ENCODE data around the gene ZNF775.

The ZNF775 gene

DNA sequence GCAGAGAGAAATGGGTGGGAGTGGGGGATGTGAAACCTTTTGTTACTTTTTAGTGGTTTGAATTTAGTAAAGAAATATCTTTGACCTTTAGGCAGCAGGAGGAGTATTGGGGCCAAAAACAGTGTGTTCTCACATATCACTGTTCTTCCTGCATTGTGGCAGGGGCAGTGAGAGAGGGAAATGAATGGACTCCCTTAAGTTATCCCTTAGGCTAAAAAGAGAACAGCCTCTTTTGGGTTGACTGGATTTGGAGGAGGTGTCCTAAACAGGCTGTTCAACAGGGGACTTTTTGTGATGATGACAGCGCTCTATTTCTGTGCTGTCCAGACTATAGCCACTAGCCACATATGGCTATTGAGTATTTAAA lies 22.3 kb downstream of the ZNF775 start:
- DNase-seq (ENCODE audit: low read depth) = no peak

- DNase-seq (ENCODE audit: low read depth) = no peak
These were observed 22.9 kb downstream of the ZNF775 start for GRCh38 chr7:150401861-150402631.

GRCh38 chr7:150402671-150403321 lies 23.7 kb downstream of the ZNF775 start:
- no peak for DNase-seq (ENCODE audit: low read depth)

- no peak for DNase-seq (ENCODE audit: low read depth)
These were observed 24.4 kb downstream of the ZNF775 start for GRCh38 chr7:150403376-150404171.

GRCh38 chr7:150404172-150404804 lies 25.2 kb downstream of the ZNF775 start:
- DNase-seq (ENCODE audit: low read depth) = no peak

DNA sequence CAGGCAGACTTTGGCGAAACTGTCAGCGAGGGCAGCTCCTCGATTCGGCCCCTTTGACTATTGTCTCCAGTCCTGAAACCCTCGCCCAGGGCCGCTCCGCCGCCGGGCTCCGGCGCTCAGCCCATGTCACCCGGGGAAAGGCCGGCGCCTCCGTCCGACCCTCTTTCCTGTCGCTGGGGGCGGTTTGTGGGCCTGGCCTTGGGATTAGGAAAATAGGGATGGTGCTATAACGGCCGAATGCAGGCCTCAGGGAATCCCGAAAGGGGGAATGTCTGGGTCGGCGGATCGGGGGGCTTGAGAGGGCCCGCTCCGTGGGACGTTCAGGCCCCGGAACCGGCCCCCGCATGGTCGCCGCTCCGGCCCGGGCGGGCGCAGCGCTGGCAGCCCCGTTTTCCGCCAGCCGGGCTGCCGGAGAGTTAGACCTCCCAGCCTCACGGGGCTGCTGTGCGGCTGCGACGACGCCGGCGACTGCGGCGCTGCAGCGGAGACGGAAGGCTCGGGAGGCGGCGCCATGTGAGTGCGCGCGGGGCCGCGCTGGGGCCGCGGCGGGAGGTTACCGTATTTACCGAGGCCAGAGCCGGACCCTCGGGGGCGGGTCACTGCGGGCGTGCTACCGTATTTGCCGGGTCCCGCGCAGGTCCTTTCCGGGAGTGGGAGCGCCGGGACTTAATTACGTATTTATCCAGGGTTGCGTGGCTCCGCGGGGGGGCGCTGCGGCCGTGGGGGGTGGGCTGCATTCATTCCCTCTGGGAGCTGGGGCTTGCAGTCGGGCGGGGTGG lies 25.9 kb downstream of the ZNF775 start:
- DNase-seq (ENCODE audit: low read depth) = no peak

DNA sequence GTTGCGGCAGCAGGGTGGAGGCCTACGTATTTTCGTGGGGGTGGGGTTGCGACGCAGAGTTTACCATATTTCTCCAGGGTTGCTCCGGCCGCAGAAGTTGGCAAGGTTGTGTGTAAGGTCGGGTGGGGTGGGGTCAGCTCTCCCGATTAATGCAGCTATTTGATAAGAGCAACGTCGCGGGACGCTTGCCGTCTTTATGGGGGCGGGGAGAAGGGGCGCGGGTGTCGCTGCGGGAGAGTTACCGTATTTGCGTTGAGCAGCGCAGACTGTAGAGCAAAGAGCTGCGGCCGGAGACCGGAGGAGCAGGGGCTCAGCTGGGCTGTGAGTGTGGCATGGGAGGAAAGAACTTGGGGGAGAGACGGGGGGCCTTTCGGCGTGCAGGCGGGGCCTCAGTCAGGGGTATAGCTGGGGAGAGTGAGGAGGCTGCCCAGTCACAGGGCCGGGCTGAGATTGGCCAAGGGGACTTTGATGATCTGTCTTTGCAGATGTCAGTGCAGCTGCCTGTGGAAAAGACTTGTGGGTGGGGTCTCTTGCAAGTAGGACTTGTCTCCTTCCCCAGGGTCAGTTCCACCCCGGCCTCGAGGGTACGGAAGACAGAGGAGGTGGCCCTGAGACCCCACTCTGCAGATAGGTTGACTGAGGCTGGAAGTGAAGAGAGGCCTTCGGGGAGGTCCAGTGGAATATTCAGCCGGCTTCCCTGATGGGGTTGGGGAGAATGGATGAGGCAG lies 26.6 kb downstream of the ZNF775 start:
- DNase-seq (ENCODE audit: low read depth) = no peak

DNA sequence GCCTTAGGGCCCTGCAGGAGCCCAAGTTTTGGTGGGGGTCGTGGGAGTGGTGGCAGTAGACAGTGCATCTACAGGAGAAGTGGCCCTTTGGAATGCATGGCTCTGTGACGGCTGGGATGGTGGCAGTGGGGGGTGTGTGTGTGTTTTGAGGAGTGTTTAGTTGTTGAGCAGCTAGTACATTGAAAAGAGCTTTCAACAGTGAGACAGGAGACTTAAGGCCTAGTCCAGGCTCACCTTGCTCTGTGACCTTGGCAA lies 27.1 kb downstream of the ZNF775 start:
- DNase-seq (ENCODE audit: low read depth) = no peak

GRCh38 chr7:150406567-150407421 lies 27.7 kb downstream of the ZNF775 start:
- DNase-seq (ENCODE audit: low read depth) = no peak

DNA sequence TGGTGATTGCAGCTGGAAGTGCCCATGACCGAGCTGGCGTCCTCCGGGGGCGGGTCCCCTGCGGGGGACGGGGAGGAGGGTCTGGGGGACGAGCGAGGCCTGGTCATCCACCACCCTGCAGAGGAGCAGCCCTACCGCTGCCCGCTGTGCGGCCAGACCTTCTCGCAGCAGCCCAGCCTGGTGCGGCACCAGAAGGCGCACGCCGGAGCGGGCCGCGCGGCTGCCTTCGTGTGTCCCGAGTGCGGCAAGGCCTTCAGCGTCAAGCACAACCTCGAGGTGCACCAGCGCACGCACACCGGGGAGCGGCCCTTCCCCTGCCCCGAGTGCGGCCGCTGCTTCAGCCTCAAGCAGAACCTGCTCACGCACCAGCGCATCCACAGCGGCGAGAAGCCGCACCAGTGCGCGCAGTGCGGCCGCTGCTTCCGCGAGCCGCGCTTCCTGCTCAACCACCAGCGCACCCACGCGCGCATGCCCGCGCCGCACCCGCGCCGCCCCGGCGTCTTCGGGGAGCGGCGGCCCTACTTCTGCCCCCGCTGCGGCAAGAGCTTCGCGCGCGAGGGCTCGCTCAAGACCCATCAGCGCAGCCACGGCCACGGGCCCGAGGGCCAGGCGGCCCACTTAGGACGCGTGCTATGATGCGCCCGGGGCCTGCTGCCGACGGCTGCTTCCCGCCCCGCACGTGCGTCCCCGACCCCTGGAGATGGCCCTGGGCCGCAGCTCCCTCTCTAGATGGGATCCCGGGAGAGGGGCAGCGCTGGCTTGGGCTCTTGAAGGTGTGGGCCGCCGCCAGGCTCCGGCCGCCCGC lies 28.7 kb downstream of the ZNF775 start:
- DNase-seq (ENCODE audit: low read depth) = no peak

DNA sequence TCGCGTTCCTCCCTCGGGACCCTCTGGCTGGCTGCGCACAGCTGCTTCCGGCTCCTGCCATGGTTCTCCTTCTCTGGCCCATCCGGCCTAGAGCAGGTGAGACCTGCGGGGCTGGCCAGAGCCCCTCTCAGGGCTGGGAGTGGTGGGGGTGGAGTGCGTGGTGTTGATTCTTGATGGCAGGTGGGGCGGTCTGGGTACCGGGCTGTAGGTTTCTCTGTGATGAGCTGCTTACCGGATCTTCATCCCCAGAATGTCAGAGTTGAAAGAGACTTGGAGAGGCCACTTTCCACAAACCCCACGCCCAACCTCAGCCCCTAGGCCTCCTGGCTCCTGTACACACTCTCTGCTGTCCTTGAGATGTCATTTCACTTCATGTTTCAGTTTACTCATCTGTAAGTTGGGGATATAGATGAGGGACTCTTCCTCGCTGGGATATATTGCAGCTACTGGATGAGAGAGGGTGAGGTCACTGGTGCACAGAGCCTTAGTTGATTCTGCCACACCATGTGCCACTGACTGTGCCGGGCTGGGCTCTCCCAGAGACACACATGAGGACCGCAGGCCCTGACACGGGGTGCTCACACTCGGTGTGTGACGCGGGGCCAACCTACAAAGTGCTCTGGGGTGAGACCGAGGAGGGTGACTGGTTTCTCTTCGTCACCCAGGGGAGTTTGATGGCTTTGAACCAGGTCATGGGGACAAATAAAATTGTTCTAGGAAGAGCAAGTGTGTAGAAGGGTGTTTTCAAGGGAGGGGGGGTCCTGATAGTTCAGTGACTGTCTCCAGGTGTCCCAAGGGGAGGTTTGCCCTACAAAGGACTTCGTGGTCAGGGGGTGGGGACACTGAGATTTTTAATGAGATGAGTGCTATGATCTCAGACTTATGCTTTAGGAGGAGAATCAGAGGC lies 29.5 kb downstream of the ZNF775 start:
- no peak for DNase-seq (ENCODE audit: low read depth)

DNA sequence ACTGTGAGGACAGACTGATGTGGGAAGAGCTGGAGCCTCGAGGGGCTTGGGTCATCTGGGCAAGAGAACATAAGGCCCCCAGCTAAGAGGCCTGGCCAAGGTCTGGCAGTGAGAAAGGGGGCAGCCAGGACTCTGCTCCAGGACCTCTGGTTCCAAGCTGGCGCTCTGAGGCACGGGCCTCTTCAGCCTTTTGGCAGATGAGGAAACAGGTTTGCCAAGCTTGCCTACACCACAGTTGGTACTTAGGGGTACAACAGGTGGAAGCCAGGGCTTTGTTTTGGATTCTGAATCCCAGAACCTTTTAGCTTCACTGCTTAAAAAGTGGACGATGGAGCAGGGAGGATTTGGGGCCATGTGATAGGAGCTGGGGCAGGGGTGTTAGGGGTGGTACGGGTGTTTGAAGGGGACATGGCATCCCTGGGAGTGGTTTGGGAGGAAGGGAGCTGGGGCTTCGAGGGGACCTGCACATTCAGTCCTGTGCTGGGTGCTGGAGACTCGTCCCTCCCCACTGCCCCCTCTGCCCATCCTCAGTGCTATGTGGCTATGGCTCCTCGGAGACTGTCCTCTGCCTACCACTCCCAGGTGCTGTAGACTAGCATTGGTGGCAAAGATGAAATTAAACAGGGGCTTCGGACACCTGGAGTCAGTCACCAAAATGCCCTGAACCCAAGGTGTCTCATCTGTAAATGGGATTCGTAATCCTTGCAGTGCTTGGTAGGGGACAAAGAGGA lies 30.3 kb downstream of the ZNF775 start:
- DNase-seq (ENCODE audit: low read depth) = no peak

GRCh38 chr7:150410131-150410530 lies 31.0 kb downstream of the ZNF775 start:
- DNase-seq (ENCODE audit: low read depth) = no peak

DNA sequence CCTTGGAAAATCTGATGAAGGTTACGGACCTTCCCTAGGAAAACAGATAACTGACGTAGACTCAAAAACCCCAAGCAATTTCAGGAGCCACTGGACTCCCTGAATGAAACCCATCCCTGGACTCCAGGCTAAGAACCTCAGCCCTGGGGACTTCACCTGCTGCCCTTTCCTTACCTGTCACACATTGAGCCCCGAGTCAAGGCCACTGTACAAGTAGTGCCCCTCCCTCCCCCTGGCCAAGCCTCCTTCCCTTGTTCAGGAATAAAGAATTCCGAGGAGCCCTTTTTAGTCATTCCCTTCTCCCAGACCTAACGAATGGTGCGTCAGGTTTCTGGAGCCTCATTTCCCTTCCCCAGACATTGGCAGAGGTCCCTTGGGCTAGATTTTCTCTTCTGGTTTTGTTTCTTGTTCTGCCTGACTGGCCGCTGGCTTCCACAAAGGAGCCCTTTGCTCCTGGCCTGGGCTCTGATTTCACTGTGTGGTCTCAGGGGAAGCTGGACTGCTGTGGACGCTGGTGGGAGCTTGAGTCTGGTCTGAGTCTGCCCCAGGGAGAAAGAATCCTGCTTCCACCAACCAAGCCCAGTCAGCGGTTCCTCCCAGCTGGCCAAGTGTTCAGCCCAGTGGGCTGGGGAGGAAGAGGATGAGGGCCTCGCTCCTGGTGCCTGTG lies 31.7 kb downstream of the ZNF775 start:
- no peak for DNase-seq (ENCODE audit: low read depth)

DNA sequence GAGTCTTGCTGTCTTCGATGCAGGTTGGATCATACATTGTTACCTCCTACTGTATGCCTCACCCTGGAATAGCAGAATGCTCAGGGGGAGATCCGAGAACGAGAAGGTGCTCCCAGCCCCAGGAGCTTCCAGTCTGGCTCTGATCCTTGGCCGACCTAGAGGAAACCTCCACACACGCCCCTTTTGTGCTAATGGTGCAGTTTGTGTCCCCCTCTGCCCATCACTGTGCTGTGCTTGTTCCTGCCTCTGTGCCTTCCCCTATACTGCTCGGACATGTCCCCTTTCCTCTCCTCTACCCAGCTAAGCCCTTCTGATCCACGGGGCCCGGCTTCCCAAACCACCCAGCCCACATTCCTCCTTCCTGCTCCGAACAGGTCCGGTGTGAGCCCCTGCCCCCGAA lies 32.5 kb downstream of the ZNF775 start:
- no peak for DNase-seq (ENCODE audit: low read depth)

DNA sequence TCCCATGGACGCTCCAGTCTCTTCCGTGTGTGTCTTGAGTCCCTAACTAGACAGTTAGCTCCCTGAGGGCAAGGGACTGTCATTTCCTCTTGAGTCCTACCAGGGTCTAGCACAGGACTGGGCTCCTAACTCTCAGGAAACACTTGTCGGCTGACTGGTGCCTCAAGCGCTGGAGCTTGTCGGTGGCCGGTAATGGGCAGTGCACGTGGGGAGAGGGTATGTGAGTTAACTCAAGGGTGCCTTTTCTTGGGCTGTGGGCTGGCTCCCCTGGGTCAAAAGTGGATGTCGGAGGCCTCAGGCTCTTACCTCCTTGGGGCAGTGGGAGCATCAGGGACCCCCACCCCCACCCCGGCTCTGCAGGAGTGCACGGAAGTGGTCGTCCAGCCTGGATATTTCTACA lies 32.9 kb downstream of the ZNF775 start:
- no peak for DNase-seq (ENCODE audit: low read depth)

Measured in HS-5 (cell line).